SK-MEL-5 (cell line): ENCODE data around the gene CD46. TPM values are rescaled to one million over a fixed set of nuclear protein-coding genes. Genes with fewer than 3 reads are reported as not detected.
"Not testable (repeated sequence)": the region's sequence is repeated elsewhere in the genome, so short reads cannot be mapped to it uniquely, and the experiment has no call there.

ENCODE experiments used
- DNase-seq: peaks from one replicate; pipeline ENCODE4 v3.0.0-alpha.2; 2016; ENCODE audit warnings: low read depth, low spot score
- in situ Hi-C: cut with HindIII; loops from 2 replicates; pipeline ENCODE4 v1.10.0; 2016; ENCODE audit warnings: low sequenced_read_pairs, high pct_unique_total_duplicates, low pct_unique_long_range_greater_than_20kb
- total RNA-seq: library from RNA; depleted of rRNA; stranded (reverse); fragments of >200 nt; shearing (Covaris generic); gene quantifications from 2 replicates; pipeline ENCODE4 v1.2.3, GENCODE V29; 2014

Gene CD46
- total RNA-seq, 1 experiment from 2014 or later, result 60.4 TPM

GRCh38 chr1:207747627-207748492 lies 4.0 kb upstream of the CD46 start:
- in situ Hi-C loops, result no loop called here
- DNase-seq, result no peak

DNA sequence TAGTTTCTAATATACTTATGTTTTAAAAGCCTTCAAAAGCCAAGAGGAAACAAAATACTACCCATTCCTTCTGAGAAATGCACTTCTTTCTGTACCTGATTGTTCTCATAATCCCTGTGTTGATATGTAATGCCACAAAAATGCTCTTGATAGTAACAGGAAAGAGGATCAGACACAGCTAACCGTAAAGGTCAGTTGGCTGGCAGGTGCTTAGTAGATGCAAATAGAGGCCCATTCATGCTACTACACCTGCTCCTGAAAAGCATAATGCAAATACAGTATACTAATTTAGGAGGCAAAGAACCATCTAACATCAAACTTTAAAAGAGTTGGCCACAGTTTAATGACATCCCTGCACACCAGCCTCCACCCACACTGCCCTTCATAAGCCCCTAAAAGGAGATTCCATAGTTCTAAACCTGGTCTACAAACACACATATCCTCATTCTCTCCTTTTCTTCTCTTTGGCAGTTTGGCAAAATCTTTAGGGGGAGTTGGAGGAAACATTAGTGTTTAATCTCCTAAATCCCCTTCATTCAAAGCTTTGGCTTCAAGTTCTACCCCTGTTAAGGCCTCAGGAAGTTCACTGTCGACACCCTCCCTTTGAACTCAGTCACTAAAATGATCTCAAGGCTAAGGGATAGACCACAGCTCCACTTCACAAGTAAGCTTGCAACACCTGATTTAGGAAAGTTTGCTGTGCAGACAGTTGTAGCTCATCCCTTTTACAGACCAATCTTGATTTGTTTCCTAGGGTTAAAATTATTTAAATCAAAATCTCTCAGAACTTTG lies 2.9 kb upstream of the CD46 start:
- no peak for DNase-seq

DNA sequence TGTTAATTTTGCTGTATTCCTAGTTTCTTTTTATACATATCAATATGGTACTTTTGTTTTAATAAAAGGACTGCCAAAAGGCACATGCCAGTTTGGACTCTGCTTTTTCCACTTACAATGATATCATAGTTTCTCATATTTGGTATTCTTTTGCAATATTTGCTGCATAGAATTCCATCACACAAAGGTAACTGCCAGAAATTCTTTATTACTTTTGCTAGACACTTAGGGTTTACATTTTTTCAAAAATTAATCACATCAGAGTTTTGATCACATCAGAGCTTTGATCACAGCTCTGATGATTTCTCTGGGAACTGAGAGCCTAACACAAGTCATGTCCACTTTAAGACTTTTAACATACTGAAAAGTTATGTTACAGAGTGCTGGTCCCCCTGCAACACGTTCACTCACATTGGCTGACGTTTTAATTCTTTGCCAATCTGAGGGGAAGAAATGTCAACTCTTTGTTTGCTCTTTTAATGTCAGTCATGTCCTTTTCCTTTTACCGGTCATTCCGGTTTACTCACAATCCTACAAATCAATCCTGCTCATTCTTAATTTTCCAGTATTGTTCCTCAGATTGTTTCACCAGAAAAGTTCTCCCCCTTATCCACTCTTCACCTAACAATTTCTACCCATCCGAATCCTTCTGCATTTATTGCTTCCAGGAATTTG lies 1.1 kb upstream of the CD46 start:
- DNase-seq, result no peak
- in situ Hi-C loops, result no loop called here

More for the DNA sequence above, 2.9 kb upstream of the CD46 start:
- in situ Hi-C loops, result no loop called here

GRCh38 chr1:207751463-207751789 lies 428 bp upstream of the CD46 start:
- in situ Hi-C loops, DNase-seq: not testable (repeated sequence)

DNA sequence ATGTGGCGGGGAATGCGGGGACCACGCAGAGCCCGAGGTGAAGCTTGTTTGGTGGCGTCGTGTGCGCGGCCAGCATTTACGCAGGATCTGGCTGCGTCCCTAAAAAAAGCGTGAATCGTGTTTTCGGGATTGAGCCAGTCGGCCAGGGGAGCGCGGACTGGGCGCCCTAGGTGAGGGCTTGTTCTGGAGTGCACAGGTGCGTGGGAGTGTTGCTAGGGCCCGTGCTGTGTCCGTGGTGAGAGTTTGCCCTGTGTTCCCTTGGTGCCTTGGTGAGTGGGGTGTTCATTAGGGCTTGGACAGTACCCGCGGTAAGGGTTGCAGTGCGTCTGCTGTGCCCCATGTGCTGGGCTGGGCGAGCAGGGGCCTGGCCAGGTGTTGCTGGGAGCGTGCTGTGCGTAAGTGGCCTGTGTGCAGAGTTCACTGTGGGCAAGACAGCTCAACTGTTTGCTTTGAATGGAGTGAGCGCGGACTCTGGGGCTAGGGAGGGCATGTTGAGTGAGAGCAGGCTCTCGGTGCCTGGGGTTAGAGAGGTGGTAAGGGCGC lies 673 bp downstream of the CD46 start:
- no peak for DNase-seq
- in situ Hi-C loops, result no loop called here

GRCh38 chr1:207753611-207754010 lies 1.8 kb downstream of the CD46 start:
- DNase-seq, result no peak
- in situ Hi-C loops, result no loop called here

GRCh38 chr1:207754011-207754410 lies 2.2 kb downstream of the CD46 start:
- no peak for DNase-seq
- in situ Hi-C loops, result no loop called here

DNA sequence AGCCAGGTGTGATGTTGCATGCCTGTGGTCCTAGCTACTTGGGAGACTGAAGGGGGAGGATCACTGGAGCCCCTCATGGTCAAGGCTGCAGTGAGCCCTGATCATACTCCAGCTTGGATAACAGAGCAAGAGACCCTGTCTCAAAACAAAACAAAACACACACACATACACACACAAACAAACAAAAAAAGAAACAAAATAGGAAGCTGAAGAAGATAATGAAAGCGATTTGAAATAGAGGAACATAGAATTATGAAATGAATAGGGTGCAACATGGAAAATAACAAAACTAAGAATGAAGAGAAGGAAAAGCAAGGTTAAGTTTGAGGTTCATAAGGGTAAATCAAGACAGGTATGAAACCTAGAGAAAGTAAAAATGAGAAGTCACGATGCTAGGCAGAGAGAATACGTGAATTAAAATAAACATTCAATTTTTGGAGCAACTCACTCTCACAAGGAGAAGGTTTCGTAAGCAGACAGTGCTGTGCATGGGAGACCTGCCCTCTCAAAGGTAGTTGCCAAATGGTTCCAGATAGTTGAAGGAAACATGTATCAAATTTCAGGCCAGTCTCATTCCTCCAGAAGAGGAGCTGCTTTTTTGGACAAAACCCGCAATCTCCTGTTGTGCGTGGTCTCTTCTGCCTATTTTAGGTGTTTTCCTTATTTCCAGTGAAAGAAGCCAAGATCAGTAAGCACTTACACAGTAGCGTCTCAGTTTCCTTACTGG lies 3.3 kb downstream of the CD46 start:
- in situ Hi-C loops, result no loop called here
- no peak for DNase-seq

- DNase-seq, result no peak
- in situ Hi-C loops, result no loop called here
These were observed 4.2 kb downstream of the CD46 start for GRCh38 chr1:207755846-207756693.

DNA sequence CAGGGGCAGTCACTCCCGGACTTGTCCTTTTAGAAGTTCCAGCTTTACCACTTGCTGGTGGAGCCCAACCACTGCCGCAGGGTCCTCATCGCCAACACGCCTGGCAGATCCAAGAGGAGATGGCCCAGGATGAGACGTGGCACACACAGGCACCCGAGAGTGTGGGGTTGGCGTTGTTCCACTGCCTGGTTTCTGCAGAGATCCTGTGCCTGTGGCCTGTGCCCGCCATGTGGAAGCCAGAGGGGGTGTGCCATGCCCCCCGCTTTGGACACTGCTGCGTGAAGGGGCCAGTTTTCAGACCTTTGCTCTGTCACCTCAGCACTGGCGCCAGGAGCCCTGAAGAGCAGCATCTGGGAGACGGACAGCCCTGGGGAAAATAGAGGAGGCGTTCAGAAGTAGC lies 10.8 kb downstream of the CD46 start:
- in situ Hi-C loops, result no loop called here
- no peak for DNase-seq

DNA sequence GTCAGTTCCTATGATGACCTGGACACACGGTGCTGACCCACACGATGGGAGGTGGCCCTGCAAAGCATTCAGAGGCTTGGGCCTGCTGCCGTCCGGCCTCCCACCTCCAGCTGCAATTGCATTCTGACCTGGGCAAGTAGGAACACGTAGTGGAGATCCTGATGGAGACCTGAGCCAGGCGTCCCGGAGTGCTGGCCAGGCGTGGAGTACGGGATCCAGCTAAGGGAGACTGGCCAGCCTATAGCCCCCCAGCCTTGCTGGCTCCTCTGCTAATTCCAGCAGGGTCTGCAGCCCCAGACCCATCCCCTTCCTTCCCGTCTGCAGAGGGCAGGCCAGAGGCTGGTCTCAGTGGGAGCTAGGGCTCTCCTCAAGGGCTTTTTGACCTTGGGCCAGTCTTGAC lies 11.2 kb downstream of the CD46 start:
- in situ Hi-C loops, result no loop called here
- DNase-seq, result no peak

GRCh38 chr1:207763972-207764371 lies 12.1 kb downstream of the CD46 start:
- in situ Hi-C loops, result no loop called here
- no peak for DNase-seq

DNA sequence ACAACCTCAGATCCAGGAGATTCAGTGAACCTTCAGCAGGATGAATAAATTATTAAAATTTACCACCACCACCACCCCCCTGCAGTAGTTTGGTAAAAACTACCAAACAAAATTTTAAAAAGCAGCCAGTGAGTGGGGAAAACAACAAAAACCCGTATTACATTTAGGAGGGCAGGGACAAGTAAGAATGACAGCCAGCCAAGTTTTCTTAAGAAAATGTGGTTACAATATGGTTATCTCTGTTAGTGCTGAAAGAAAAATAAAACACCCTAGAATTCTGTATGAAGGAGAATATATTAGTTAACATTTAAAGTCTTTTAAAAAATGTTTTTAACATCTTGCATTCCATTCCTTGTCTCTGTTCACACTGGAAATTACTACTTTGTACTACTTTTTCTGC lies 14.7 kb downstream of the CD46 start:
- no peak for DNase-seq
- in situ Hi-C loops, result no loop called here

DNA sequence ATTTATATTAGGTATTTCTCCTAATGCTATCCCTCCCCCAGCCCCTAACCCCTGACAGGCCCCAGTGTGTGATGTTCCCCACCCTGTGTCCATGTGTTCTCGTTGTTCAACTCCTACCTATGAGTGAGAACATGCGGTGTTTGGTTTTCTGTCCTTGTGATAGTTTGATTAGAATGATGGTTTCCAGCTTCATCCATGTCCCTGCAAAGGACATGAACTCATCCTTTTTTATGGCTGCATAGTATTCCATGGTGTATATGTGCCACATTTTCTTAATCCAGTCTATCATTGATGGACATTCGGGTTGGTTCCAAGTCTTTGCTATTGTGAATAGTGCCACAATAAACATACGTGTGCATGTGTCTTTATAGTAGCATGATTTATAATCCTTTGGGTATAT lies 18.7 kb downstream of the CD46 start:
- in situ Hi-C loops, DNase-seq: not testable (repeated sequence)

DNA sequence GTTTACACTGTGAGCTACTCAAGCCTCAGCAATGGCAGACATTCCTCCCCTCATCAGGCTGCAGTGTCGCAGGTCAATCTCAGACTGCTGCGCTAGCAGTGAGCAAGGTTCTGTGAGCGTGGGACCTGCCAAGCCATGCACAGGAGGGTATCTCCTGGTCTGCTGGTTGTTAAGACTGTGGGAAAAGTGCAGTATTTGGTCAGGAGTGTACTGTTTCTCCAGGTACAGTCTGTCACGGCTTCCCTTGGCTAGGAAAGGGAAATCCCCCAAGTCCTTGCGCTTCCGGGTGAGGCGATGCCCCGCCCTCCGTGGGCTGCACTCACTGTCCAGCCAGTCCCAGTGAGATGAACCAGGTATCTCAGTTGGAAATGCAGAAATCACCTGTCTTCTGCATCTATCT lies 24.2 kb downstream of the CD46 start:
- in situ Hi-C loops, DNase-seq: not testable (repeated sequence)

DNA sequence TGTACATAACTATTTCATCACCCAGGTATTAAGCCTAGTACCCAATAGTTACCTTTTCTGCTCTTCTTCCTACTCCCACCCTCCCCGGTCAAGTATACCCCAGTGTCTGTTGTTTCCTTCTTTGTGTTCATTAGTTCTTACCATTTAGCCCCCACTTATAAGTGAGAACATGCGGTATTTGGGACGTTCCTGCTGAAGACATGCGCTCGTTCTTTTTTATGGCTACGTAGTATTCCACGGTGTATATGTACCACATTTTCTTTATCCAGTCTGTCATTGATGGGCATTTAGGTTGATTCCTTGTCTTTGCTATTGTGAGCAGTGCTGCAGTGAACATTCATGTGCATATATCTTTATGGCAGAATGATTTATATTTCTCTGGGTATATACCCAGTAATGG lies 25.6 kb downstream of the CD46 start:
- DNase-seq, in situ Hi-C loops: not testable (repeated sequence)

DNA sequence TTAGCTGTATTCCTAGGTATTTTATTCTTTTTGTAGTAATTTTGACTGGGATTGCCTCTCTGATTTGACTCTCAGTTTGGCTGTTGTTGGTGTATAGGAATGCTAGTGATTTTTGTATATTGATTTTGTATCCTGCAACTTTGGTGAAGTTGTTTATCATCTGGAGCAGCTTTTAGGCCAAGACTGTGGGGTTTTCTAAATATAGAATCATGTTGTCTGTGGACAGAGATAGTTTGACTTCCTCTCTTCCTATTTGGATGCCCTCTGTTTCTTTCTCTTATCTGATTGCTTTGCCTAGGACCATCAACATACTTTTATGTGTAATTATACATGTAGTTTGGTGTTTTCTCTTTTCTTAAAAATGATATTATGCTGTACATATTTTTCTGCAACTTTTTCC lies 27.2 kb downstream of the CD46 start:
- in situ Hi-C loops, result no loop called here
- no peak for DNase-seq
